Glutamatergic neuron (in vitro differentiated cells): ENCODE results near the gene ZFYVE26. TPM values are rescaled to one million over a fixed set of nuclear protein-coding genes. Genes with fewer than 3 reads are reported as not detected.
A peak's percentile ranks its signal among the peaks of the same experiment; 100 is the strongest.

ENCODE experiments used
- DNase-seq: peaks from one replicate; pipeline ENCODE4 v3.0.0; 2022
- H3K27ac Mint-ChIP-seq: one replicate; pipeline ENCODE4 v1.8.0; 2020; ENCODE audit warnings: mild to moderate bottlenecking, mixed read lengths, inconsistent platforms; ENCODE audit not compliant: unreplicated experiment
- H3K27me3 Mint-ChIP-seq: one replicate; pipeline ENCODE4 v1.8.0; 2020; ENCODE audit warnings: mild to moderate bottlenecking, moderate library complexity, mixed read lengths, inconsistent platforms; ENCODE audit not compliant: unreplicated experiment
- H3K36me3 Mint-ChIP-seq: one replicate; pipeline ENCODE4 v1.8.0; 2020; ENCODE audit warnings: mild to moderate bottlenecking, mixed read lengths, inconsistent platforms; ENCODE audit not compliant: unreplicated experiment
- H3K4me1 Mint-ChIP-seq: one replicate; pipeline ENCODE4 v1.8.0; 2020; ENCODE audit warnings: mild to moderate bottlenecking, low read depth, mixed read lengths, inconsistent platforms; ENCODE audit not compliant: unreplicated experiment
- H3K4me3 Mint-ChIP-seq: one replicate; pipeline ENCODE4 v1.8.0; 2020; ENCODE audit warnings: mild to moderate bottlenecking, mixed read lengths, inconsistent platforms; ENCODE audit not compliant: unreplicated experiment
- H3K9me3 Mint-ChIP-seq: one replicate; pipeline ENCODE4 v1.8.0; 2020; ENCODE audit warnings: mild to moderate bottlenecking, moderate library complexity, mixed read lengths, inconsistent platforms; ENCODE audit not compliant: unreplicated experiment
- CTCF ChIP-seq: fragments of 200-600 bp; sonication (generic); IDR thresholded peaks from one replicate; pipeline ENCODE4 v1.5.0; 2021; ENCODE audit not compliant: partially characterized antibody, unreplicated experiment
- total RNA-seq: library from RNA; stranded (reverse); fragmentation: NEBNext Ultra II Directional; extraction: Animal tissue kit (Norgen Biotek cat#: 25700); gene quantifications from one replicate; pipeline ENCODE4 v1.2.1, GENCODE V29; 2021; ENCODE audit not compliant: unreplicated experiment

The ZFYVE26 gene
- total RNA-seq, 1 donor from 2014 or later, result 32.5 TPM

GRCh38 chr14:67815573-67816225 lies 691 bp downstream of the ZFYVE26 start:
- Mint-ChIP-seq H3K27me3 (peaks cover 5% of the 10 kb centered on the region), H3K36me3 (no peaks in the 10 kb centered on the region), H3K27ac (peak overlapping the region; percentile 95), H3K4me3 (peak overlapping the region; percentile 94), H3K9me3 (peaks cover 9% of the 10 kb centered on the region), H3K4me1 (peaks cover 8% of the 10 kb centered on the region)
- no peak for TF ChIP-seq CTCF
- DNase-seq, result no peak

- Mint-ChIP-seq H3K4me3 (peak overlapping the region; percentile 94), H3K27ac (no peak overlapping the region), H3K27me3 (peaks cover 5% of the 10 kb centered on the region), H3K36me3 (no peaks in the 10 kb centered on the region), H3K4me1 (peaks cover 8% of the 10 kb centered on the region), H3K9me3 (peaks cover 8% of the 10 kb centered on the region)
- TF ChIP-seq CTCF, result no peak
- DNase-seq, result no peak
These were observed 1.6 kb downstream of the ZFYVE26 start for GRCh38 chr14:67814821-67815220.

GRCh38 chr14:67806246-67806645 lies 10.1 kb downstream of the ZFYVE26 start:
- TF ChIP-seq CTCF, result no peak
- no peak overlapping the region for H3K4me3 Mint-ChIP-seq
- no peaks in the 10 kb centered on the region for H3K4me1 Mint-ChIP-seq
- no peak overlapping the region for H3K27ac Mint-ChIP-seq
- H3K27me3 Mint-ChIP-seq, result no peaks in the 10 kb centered on the region
- DNase-seq, result no peak
- no peaks in the 10 kb centered on the region for H3K36me3 Mint-ChIP-seq
- H3K9me3 Mint-ChIP-seq, result no peaks in the 10 kb centered on the region

- no peak for TF ChIP-seq CTCF
- H3K9me3 Mint-ChIP-seq, result no peaks in the 10 kb centered on the region
- H3K4me1 Mint-ChIP-seq, result no peaks in the 10 kb centered on the region
- H3K27ac Mint-ChIP-seq, result no peak overlapping the region
- H3K27me3 Mint-ChIP-seq, result no peaks in the 10 kb centered on the region
- no peak for DNase-seq
- H3K4me3 Mint-ChIP-seq, result no peak overlapping the region
- no peaks in the 10 kb centered on the region for H3K36me3 Mint-ChIP-seq
These were observed 15.6 kb downstream of the ZFYVE26 start for GRCh38 chr14:67800743-67801142.

GRCh38 chr14:67798731-67799130 lies 17.7 kb downstream of the ZFYVE26 start:
- TF ChIP-seq CTCF, result no peak

More at GRCh38 chr14:67798731-67799130, 17.7 kb downstream of the ZFYVE26 start:
- H3K36me3 Mint-ChIP-seq, result no peaks in the 10 kb centered on the region
- H3K27ac Mint-ChIP-seq, result no peak overlapping the region
- no peak for DNase-seq
- H3K4me3 Mint-ChIP-seq, result no peak overlapping the region
- H3K4me1 Mint-ChIP-seq, result no peaks in the 10 kb centered on the region
- no peaks in the 10 kb centered on the region for H3K27me3 Mint-ChIP-seq
- H3K9me3 Mint-ChIP-seq, result no peaks in the 10 kb centered on the region
